ENCODE data around the gene CDC5L. TPM values are rescaled to one million over a fixed set of nuclear protein-coding genes. Genes with fewer than 3 reads are reported as not detected.
A peak's percentile ranks its signal among the peaks of the same experiment; 100 is the strongest.

Gene CDC5L
- total RNA-seq, 1 donor from 2014 or later: 28.1 TPM

DNA sequence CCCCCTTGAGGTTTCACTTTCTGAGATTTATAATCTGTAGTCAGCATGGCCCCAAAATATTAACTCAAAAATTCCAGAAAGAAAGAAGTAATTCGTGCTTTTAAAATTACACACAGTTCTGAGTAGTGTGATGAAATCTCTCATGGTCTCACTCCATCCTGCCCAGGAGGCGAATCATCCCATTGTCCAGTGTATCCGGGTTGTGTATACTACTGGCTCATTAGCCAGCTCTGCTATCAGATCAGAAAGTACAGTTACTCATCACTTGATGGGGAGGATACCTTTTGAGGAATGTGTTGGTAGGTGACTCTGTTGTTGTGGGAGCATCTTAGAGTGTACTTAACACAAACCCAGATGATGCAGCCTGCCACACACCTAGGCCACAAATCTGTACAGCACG, 65.2 kb downstream of the CDC5L start:
- no peak overlapping the region for H3K4me3 Mint-ChIP-seq
- peaks cover 9% of the 10 kb centered on the region for H3K36me3 Mint-ChIP-seq (ENCODE audit: low read depth)
- peaks cover 5% of the 10 kb centered on the region for H3K27me3 Mint-ChIP-seq (ENCODE audit: insufficient read depth)
- intact Hi-C loops (cut with micrococcal nuclease): no loop called here
- DNase-seq (ENCODE audit: low spot score): no peak
- no peak overlapping the region for H3K27ac Mint-ChIP-seq
- no peaks in the 10 kb centered on the region for H3K9me3 Mint-ChIP-seq
- no peaks in the 10 kb centered on the region for H3K4me1 Mint-ChIP-seq (ENCODE audit: low read depth)

DNA sequence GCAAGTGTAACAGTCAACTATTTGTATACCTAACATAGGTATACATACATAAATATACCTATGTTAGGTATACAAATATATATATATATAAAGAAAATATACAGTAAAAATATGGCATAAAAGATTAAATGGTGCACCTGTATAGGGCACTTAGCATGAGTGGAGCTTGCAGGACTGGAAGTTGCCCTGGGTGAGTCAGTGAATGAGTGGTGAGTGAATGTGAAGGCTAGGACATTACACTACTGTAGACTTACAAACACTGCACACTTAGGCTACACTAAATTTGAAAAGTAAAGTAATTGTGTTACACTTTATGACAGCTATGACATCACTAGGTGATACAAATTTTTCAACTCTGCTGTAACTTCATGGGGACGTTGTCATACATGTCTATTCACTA, 65.6 kb downstream of the CDC5L start:
- Mint-ChIP-seq H3K27me3 (ENCODE audit: insufficient read depth) (peaks cover 5% of the 10 kb centered on the region), H3K4me3 (no peak overlapping the region), H3K4me1 (ENCODE audit: low read depth) (no peaks in the 10 kb centered on the region), H3K36me3 (ENCODE audit: low read depth) (peaks cover 8% of the 10 kb centered on the region), H3K27ac (no peak overlapping the region), H3K9me3 (no peaks in the 10 kb centered on the region)
- DNase-seq (ENCODE audit: low spot score): no peak
- intact Hi-C loops (cut with micrococcal nuclease): no loop called here

DNA sequence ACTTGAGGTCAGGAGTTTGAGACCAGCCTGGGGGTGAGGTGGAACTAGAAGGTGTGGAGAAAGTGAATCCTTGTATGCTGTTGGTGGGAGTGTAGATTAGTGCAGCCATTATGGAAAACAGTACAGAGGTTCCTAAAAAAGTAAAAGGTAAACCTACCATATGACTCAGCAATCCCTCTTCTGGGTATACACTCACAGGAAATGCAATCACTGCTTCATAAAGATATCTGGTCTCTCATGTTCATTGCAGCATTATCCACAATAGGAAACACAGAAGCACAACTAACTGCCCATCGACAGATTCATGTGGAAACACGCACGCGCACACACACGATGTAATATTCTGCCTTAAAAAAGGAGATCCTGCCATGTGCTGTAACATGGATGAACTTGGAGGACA, 66.7 kb downstream of the CDC5L start:
- Mint-ChIP-seq H3K27me3 (ENCODE audit: insufficient read depth) (peaks cover 5% of the 10 kb centered on the region), H3K4me3 (no peak overlapping the region), H3K36me3 (ENCODE audit: low read depth) (peaks cover 3% of the 10 kb centered on the region), H3K27ac (no peak overlapping the region), H3K4me1 (ENCODE audit: low read depth) (no peaks in the 10 kb centered on the region), H3K9me3 (no peaks in the 10 kb centered on the region)
- no peak for DNase-seq (ENCODE audit: low spot score)
- intact Hi-C loops (cut with micrococcal nuclease): loop anchor here (2.0 kb wide), 1 partner anchor 185 kb away; no protein-coding TSS in a partner anchor

DNA sequence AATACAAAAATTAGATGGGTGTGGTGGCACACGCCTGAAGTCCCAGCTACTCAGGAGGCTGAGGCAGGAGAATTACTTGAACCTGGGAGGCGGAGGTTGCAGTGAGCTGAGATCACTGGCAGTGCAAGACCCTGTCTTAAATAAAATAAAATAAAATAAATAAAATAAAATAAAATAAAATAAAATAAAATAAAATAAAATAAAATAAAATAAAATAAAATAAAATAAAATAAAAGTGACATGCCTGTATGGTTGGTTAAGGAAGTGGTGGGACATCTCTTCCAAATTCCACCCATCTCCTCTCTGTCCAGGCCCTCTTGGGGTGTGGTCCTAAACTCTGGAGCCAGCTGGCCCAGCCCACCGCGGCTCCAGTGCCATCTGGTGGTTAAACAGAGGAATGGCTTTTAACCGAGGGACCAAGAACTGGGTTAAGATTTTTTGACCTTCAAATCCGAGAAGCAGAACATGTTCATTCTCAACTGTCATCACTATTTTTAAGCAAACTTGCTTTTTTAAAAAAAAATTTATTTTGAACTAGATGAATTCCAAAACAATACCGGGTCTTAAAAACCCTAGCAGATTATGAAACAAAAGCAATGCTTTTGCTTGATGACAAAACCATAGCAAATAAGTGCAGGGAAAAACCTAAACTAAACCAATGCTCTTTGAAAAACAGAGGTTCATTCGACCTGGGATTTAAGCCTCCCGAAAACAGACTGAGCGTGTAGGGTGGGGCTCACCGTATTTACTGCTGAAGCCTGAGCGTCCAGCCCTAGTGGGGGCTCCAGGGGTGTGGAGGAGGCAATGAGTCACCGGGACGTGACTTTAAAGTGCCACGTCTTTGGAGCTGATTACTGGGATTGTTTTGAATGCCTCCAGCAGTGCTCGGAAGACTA, 68.8 kb downstream of the CDC5L start:
- H3K4me1 Mint-ChIP-seq (ENCODE audit: low read depth): no peaks in the 10 kb centered on the region
- no peak overlapping the region for H3K4me3 Mint-ChIP-seq
- no peak overlapping the region for H3K27ac Mint-ChIP-seq
- peaks cover 5% of the 10 kb centered on the region for H3K27me3 Mint-ChIP-seq (ENCODE audit: insufficient read depth)
- peaks cover 3% of the 10 kb centered on the region for H3K36me3 Mint-ChIP-seq (ENCODE audit: low read depth)
- intact Hi-C loops (cut with micrococcal nuclease): loop anchor here (1.0 to 5.0 kb wide), 2 partner anchors 25 to 119 kb away; no protein-coding TSS in a partner anchor
- DNase-seq (ENCODE audit: low spot score): no peak
- no peaks in the 10 kb centered on the region for H3K9me3 Mint-ChIP-seq

DNA sequence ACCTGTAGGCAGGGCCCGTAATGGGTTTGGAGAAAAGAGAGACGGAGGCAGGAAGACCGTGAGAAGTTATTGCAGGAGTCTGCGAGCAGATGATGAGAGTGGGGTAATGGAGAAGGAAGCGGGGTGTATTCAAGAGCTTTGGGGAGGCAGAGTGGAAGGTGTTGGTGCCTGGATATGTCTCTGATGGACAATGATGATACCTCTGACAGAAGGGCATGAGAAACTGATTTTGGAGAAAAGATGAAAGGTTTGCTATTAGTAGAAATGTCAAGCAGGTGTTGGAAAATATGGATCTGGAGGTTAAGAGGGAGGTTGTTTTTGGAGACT, 69.4 kb downstream of the CDC5L start:
- intact Hi-C loops (cut with micrococcal nuclease): loop anchor here (1.0 to 5.0 kb wide), 2 partner anchors 26 to 120 kb away; no protein-coding TSS in a partner anchor
- H3K4me1 Mint-ChIP-seq (ENCODE audit: low read depth): no peaks in the 10 kb centered on the region
- H3K4me3 Mint-ChIP-seq: no peak overlapping the region
- no peak overlapping the region for H3K27ac Mint-ChIP-seq
- no peaks in the 10 kb centered on the region for H3K9me3 Mint-ChIP-seq
- DNase-seq (ENCODE audit: low spot score): no peak
- no peaks in the 10 kb centered on the region for H3K36me3 Mint-ChIP-seq (ENCODE audit: low read depth)
- peaks cover 5% of the 10 kb centered on the region for H3K27me3 Mint-ChIP-seq (ENCODE audit: insufficient read depth)

DNA sequence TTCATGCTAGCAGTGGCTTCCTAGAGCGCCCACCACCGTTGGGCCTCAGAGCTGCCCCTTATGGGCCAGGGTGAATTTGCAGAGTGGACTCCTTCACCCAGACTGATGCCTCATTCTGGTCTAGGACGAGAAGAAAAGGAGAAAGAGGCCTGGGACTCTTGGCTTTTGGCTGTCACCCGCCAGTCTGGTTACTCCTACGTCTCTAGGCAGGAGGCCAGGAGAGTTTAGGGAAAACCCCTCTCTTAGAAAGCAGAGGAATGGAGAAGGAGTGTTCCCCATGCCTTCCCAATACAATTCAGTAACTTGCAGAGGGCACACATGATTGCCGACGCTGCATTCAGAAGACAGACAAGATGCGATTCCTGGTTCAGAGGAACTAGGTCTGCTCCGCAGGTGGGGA, 70.1 kb downstream of the CDC5L start:
- no peaks in the 10 kb centered on the region for H3K36me3 Mint-ChIP-seq (ENCODE audit: low read depth)
- peaks cover 7% of the 10 kb centered on the region for H3K27me3 Mint-ChIP-seq (ENCODE audit: insufficient read depth)
- intact Hi-C loops (cut with micrococcal nuclease): loop anchor here (5.0 kb wide), 1 partner anchor 120 kb away; no protein-coding TSS in a partner anchor
- H3K9me3 Mint-ChIP-seq: no peaks in the 10 kb centered on the region
- H3K27ac Mint-ChIP-seq: no peak overlapping the region
- H3K4me1 Mint-ChIP-seq (ENCODE audit: low read depth): no peaks in the 10 kb centered on the region
- no peak for DNase-seq (ENCODE audit: low spot score)
- no peak overlapping the region for H3K4me3 Mint-ChIP-seq

DNA sequence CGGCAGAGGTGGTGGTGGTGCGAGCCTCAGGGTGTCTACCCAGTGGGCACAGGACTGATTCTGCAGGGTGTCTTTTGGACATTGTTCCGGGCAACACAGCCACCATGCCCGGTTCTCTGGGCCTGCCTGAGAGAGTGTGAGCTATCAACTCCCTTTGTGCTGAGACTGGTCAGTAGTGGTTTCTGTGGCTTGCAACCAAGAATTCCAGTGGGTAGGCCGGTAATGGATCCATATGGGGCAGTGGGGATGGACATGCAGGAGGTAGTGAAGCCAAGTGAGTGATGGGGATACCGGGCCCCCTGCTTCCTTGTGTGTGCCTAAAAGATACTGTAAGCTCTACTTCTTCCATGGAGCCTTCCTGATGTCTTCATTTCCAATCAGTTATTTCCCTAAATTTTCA, 71.0 kb downstream of the CDC5L start:
- intact Hi-C loops (cut with micrococcal nuclease): loop anchor here (5.0 kb wide), 1 partner anchor 121 kb away; no protein-coding TSS in a partner anchor
- no peaks in the 10 kb centered on the region for H3K9me3 Mint-ChIP-seq
- H3K4me3 Mint-ChIP-seq: no peak overlapping the region
- H3K27me3 Mint-ChIP-seq (ENCODE audit: insufficient read depth): peaks cover 7% of the 10 kb centered on the region
- no peak overlapping the region for H3K27ac Mint-ChIP-seq
- no peaks in the 10 kb centered on the region for H3K4me1 Mint-ChIP-seq (ENCODE audit: low read depth)
- no peak for DNase-seq (ENCODE audit: low spot score)
- no peaks in the 10 kb centered on the region for H3K36me3 Mint-ChIP-seq (ENCODE audit: low read depth)

DNA sequence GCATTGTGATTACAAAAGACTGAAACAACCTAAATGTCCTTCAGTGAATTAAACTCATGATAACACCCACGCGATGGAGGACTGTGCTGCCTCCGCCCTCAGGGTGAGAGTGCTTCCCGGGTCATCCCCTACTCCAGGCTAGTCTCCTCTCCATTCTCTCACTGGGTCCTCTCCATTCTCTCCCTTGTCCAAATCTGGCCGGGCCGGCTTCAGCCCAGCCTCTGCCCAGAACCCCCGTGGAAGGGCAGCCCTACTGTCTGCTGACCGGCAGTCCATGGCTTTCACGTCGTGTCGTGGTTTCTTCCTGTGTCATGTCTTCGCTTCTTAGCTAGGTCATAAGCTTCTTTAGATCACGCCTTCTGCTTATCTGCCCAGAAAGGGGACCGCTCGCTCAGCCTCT, 74.8 kb downstream of the CDC5L start:
- H3K27ac Mint-ChIP-seq: peak overlapping the region; percentile 64
- intact Hi-C loops (cut with micrococcal nuclease): no loop called here
- H3K9me3 Mint-ChIP-seq: no peaks in the 10 kb centered on the region
- H3K4me3 Mint-ChIP-seq: no peak overlapping the region
- peaks cover 5% of the 10 kb centered on the region for H3K27me3 Mint-ChIP-seq (ENCODE audit: insufficient read depth)
- H3K36me3 Mint-ChIP-seq (ENCODE audit: low read depth): no peaks in the 10 kb centered on the region
- DNase-seq (ENCODE audit: low spot score): no peak
- H3K4me1 Mint-ChIP-seq (ENCODE audit: low read depth): no peaks in the 10 kb centered on the region

DNA sequence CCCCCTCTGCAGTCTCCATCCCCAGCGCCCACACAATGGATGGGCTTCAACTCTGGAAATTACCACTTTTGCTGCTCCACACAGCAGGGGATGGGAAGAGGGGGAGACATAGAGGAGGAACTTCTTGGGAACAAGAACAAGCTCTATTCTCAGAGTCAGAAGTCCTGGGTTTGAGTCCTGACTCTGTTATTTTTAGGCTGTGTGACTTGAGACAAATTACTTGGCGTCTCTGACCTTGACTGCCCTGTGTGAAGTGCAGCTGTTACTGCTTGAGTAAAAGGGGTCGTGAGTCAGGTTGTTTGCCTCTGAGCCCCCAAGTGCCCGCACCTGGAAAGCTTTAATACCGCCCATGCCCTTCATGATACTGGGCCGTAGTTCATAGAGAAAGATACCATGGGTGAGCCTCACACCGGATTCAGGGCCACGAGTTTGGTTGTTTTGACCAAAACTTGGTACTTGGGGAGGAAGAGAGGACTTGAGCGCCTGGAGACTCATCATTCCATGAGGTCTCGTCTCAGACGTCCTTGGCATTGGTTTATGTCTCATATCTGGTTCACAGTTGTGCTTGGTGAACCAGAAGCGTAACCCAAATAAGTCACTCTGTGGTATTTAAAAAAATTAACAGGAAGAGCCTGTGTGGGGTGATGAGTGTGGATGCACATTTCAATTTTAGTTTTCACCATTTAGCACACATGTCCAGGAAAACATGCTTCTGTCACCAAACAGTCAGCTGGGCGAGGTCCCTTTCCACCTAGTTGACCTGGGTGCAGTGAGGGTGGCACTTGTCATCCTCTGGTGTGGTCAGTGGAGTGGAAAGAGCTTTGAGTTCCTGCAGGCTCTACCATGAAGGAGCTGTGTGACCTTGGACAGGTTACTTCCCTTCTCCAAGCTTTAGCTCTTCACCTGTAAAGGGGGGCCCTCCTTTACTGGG, 75.6 kb downstream of the CDC5L start:
- Mint-ChIP-seq H3K36me3 (ENCODE audit: low read depth) (no peaks in the 10 kb centered on the region), H3K27me3 (ENCODE audit: insufficient read depth) (peaks cover 10% of the 10 kb centered on the region), H3K27ac (no peak overlapping the region), H3K4me1 (ENCODE audit: low read depth) (no peaks in the 10 kb centered on the region), H3K4me3 (no peak overlapping the region), H3K9me3 (no peaks in the 10 kb centered on the region)
- DNase-seq (ENCODE audit: low spot score): no peak
- intact Hi-C loops (cut with micrococcal nuclease): no loop called here

DNA sequence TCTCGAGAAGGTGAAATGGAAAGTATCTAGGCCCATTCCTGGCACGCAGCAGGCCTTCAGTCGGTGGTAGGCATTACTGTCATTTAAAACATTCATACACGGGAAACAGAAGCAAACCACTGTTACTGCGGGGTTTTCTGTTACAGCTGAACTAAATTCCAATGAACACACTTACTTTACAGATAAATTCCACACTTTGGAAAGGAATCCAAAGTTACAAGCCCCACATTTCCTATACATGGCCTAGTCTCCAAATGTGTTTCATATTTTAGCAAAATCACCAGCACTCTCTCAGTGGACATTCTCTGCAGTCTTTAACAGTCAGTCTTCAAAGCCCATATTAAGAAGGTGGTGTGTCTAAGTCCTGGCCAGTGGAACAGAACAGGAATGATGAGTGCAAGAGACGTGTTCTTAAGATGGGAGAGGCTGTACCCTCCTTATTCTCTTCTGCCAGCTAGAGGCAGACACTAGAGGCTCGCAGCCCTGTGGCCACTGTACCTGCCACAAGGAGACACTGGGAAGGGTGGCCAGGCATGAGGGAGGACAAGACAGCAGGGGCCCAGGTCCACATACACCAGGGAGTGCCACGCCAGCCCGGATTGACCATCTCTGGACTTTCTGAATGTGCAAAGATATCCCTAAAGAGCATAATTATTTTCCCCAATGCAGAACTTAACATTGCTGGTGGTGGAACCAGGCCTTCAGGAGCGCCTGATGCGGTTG, 76.4 kb downstream of the CDC5L start:
- no peaks in the 10 kb centered on the region for H3K4me1 Mint-ChIP-seq (ENCODE audit: low read depth)
- no peak overlapping the region for H3K27ac Mint-ChIP-seq
- no peaks in the 10 kb centered on the region for H3K36me3 Mint-ChIP-seq (ENCODE audit: low read depth)
- DNase-seq (ENCODE audit: low spot score): no peak
- intact Hi-C loops (cut with micrococcal nuclease): no loop called here
- no peaks in the 10 kb centered on the region for H3K9me3 Mint-ChIP-seq
- peaks cover 10% of the 10 kb centered on the region for H3K27me3 Mint-ChIP-seq (ENCODE audit: insufficient read depth)
- no peak overlapping the region for H3K4me3 Mint-ChIP-seq

DNA sequence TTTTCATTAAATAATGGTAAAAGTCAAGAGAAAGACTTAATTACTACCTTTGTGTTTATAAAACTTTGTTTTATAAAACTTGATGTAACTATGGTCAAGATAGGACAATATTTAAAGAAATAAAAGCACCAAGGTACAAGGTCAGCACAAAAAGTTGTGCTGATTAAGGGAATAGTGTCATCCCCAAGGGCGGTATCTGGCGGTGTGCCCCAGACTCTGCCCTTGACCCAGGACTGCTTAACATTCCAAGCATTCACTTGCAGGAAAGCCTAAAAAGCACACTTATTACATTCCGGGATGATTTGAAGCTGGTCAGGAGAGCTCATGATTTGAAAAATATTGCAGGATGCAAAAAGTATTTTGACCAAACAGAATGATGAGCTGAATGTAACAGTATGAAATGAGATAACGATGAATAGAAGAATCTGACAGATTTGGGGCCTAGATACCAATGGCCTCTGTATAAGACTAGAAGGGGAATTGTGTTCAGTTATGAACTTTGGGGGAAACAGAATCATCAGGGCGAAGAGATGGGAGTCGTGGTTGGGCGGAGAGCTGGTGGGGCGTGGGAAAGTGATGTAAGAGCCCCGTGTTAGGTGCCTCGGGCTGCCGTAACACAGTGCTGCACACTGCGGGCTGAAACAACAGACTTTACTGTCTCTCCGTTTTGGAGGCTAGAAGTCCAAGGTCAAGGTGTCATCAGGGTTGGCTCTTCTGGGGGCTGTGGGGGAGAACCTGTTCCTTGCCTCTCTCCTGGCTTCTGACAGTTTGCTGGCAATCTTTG, 77.2 kb downstream of the CDC5L start:
- no peak overlapping the region for H3K27ac Mint-ChIP-seq
- no peaks in the 10 kb centered on the region for H3K4me1 Mint-ChIP-seq (ENCODE audit: low read depth)
- H3K9me3 Mint-ChIP-seq: no peaks in the 10 kb centered on the region
- no peaks in the 10 kb centered on the region for H3K36me3 Mint-ChIP-seq (ENCODE audit: low read depth)
- no peak for DNase-seq (ENCODE audit: low spot score)
- intact Hi-C loops (cut with micrococcal nuclease): no loop called here
- H3K27me3 Mint-ChIP-seq (ENCODE audit: insufficient read depth): peaks cover 11% of the 10 kb centered on the region
- no peak overlapping the region for H3K4me3 Mint-ChIP-seq

DNA sequence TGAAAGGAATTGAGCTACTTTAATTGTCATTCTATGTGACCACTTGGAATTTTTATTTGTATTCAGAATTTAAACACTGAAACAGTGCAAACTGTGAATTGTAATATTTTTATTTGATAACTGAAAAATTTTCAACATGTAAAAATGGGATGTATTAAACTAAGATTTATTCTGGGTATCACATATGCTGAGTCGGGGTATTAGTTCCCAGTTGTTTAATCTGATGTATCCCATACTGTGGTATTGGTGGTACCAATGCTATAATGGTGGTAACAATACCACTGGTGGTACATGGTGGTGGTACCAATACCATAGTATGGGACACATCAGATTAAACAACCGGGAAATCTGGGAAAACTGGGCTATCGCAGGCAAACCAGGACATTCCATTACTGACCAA, 79.4 kb downstream of the CDC5L start:
- intact Hi-C loops (cut with micrococcal nuclease): no loop called here
- H3K9me3 Mint-ChIP-seq: no peaks in the 10 kb centered on the region
- no peak overlapping the region for H3K27ac Mint-ChIP-seq
- DNase-seq (ENCODE audit: low spot score): no peak
- H3K4me3 Mint-ChIP-seq: no peak overlapping the region
- peaks cover 15% of the 10 kb centered on the region for H3K27me3 Mint-ChIP-seq (ENCODE audit: insufficient read depth)
- no peaks in the 10 kb centered on the region for H3K36me3 Mint-ChIP-seq (ENCODE audit: low read depth)
- no peaks in the 10 kb centered on the region for H3K4me1 Mint-ChIP-seq (ENCODE audit: low read depth)
